ENCODE data around the gene TMEM17.

GRCh38 chr2:62482558-62483352 is 23.2 kb downstream of the TMEM17 start:
- no peak for TF ChIP-seq CTCF (IDR thresholded peaks at IDR 0.05)
- TF ChIP-seq POLR2AphosphoS5 (IDR thresholded peaks at IDR 0.05; ENCODE audit: low read depth, low read length) = no peak
- TF ChIP-seq REST (IDR thresholded peaks at IDR 0.05; ENCODE audit: insufficient read depth in 1 of 2, low read depth in 2 of 2, low read length in 1 of 2) = no peak
- TF ChIP-seq SIN3A (IDR thresholded peaks at IDR 0.05; ENCODE audit: borderline replicate concordance, insufficient read depth, low read depth, low read length) = no peak

All from Panc1 (cell line).